Right lobe of liver (tissue), 6 donors: ENCODE data around the gene MAPKAP1. TPM values are rescaled to one million over a fixed set of nuclear protein-coding genes. Genes with fewer than 3 reads are reported as not detected.
A peak's percentile ranks its signal among the peaks of the same experiment; 100 is the strongest.

Source experiments
- ATAC-seq, 4 donors: fragments of 200-7000 bp; cut with Tn5 transposase; one replicate each; pipeline ENCODE4 v1.9.1; 2020; ENCODE audit warnings: mild to moderate bottlenecking in 4 of 4, moderate library complexity in 4 of 4
- DNase-seq, 3 donors: peaks; one replicate each; pipeline ENCODE4 v3.0.0-alpha.2; 2020
- H3K27ac ChIP-seq, 3 donors: fragments of 200-600 bp; one replicate each; pipeline ENCODE4 v1.8.0; 2022
- H3K27me3 ChIP-seq, 2 donors: fragments of 200-600 bp; one replicate each; pipeline ENCODE4 v1.8.0; 2022
- H3K36me3 ChIP-seq, 4 donors: fragments of 200-600 bp; sonication (generic) in 1 of 4; one replicate each; pipeline versions ENCODE4 v1.5.1 to v1.8.0; 2017 to 2022; ENCODE audit warnings: control low read depth in 1 of 4
- H3K4me1 ChIP-seq, 4 donors: fragments of 200-600 bp; sonication (generic) in 1 of 4; one replicate each; pipeline versions ENCODE4 v1.5.1 to v1.8.0; 2017 to 2022; ENCODE audit warnings: control low read depth in 1 of 4
- H3K4me3 ChIP-seq, 3 donors: fragments of 200-600 bp; one replicate each; pipeline ENCODE4 v1.8.0; 2022
- H3K9me3 ChIP-seq, 4 donors: fragments of 200-600 bp; sonication (generic) in 1 of 4; one replicate each; pipeline versions ENCODE4 v1.5.1 to v1.8.0; 2017 to 2022; ENCODE audit warnings: control low read depth in 1 of 4
- CTCF ChIP-seq, 4 donors: fragments of 200-600 bp in 3 of 4; fragments of 450-650 bp in 1 of 4; IDR thresholded peaks; one replicate each; pipeline versions ENCODE4 v1.5.1 to v1.8.0; 2016 to 2022; ENCODE audit warnings: antibody characterized with exemption in 4 of 4, mild to moderate bottlenecking in 2 of 4
- POLR2A ChIP-seq: fragments of 450-650 bp; IDR thresholded peaks from one replicate; pipeline ENCODE4 v1.6.1; 2017; ENCODE audit warnings: antibody characterized with exemption, mild to moderate bottlenecking
- WGBS: methylation state at CpG from one replicate; pipeline ENCODE4 v1.1.6; 2018; ENCODE audit warnings: low coverage, low lambda C conversion rate; ENCODE audit not compliant: insufficient coverage; ENCODE audit errors: missing lambda C conversion rate; 5-methylcytosine and 5-hydroxymethylcytosine counted together
- intact Hi-C, 2 donors: fragments of 100-400 bp; cut with DNase I; formaldehyde crosslinking; loops; one replicate each; pipeline versions ENCODE4 v1.11.2 to v1.14.1; 2022
- total RNA-seq, 6 experiments: library from RNA; depleted of rRNA in 2 of 6; stranded (reverse); fragments of >200 nt in 2 of 6; fragmentation: NEBNext Ultra II Directional in 3 of 6; extraction: Animal tissue kit (Norgen Biotek cat#: 25700) in 3 of 6; gene quantifications; one replicate each; pipeline versions ENCODE4 v1.1.0 to v1.2.4, GENCODE V29; 2016 to 2023
- donor health status: DM: no; HTN: yes; CAD: no.
- donor health status: DM: no; HTN: no; CAD: no.
- donor health status: DM: no; HTN: no; CAD: no.
- donor health status: DM: no; HTN: yes; CAD: no.
- donor health status: DM: no; HTN: yes; CAD: no.

The MAPKAP1 gene
- total RNA-seq, 6 experiments from 2014 or later, result 29.6 to 53.2 (median 48.3) TPM

- no peak overlapping the region for H3K27ac ChIP-seq
- H3K27me3 ChIP-seq, result no peaks in the 10 kb centered on the region
- TF ChIP-seq POLR2A, result no peak
- no peak for TF ChIP-seq CTCF (IDR thresholded peaks at IDR 0.05)
- no peak overlapping the region for H3K4me3 ChIP-seq
- DNase-seq, result peak in 1 of 3 donors; percentile 52
- peaks cover 0 to 16% (median 0%) of the 10 kb centered on the region in 4 donors for H3K4me1 ChIP-seq
- WGBS, result 66% methylated on average over 6 of the region's 7 CpGs
- intact Hi-C loops, result loop anchor here in 1 of 2 donors (10.0 kb wide), 1 partner anchor 79 kb away; no protein-coding TSS in a partner anchor
- no peaks in the 10 kb centered on the region for H3K9me3 ChIP-seq
- ATAC-seq, result peak; percentile 35 to 58 (median 40)
- peaks cover 0 to 4% (median 0%) of the 10 kb centered on the region in 4 donors for H3K36me3 ChIP-seq
Measured at GRCh38 chr9:125556046-125556721, 150.8 kb downstream of the MAPKAP1 start.

- Histone ChIP-seq H3K36me3 (peaks cover 0 to 4% (median 0%) of the 10 kb centered on the region in 4 donors), H3K4me3 (no peak overlapping the region), H3K27ac (no peak overlapping the region), H3K4me1 (peaks cover 0 to 23% (median 0%) of the 10 kb centered on the region in 4 donors), H3K27me3 (no peaks in the 10 kb centered on the region), H3K9me3 (no peaks in the 10 kb centered on the region)
- TF ChIP-seq CTCF (IDR thresholded peaks at IDR 0.05) (no peak), POLR2A (no peak)
- ATAC-seq (no peak), DNase-seq (no peak)
- WGBS, result 87% methylated on average over 3 of the region's 3 CpGs
- intact Hi-C loops, result loop anchor here in 1 of 2 donors (10.0 kb wide), 1 partner anchor 80 kb away; no protein-coding TSS in a partner anchor
Measured at GRCh38 chr9:125554726-125555125, 152.3 kb downstream of the MAPKAP1 start.

- peaks cover 0 to 31% (median 6%) of the 10 kb centered on the region in 4 donors for H3K4me1 ChIP-seq
- H3K4me3 ChIP-seq, result no peak overlapping the region
- no peaks in the 10 kb centered on the region for H3K9me3 ChIP-seq
- TF ChIP-seq CTCF (IDR thresholded peaks at IDR 0.05) (no peak), POLR2A (no peak)
- no peaks in the 10 kb centered on the region for H3K27me3 ChIP-seq
- 100% methylated on average over 1 of the region's 1 CpG for WGBS
- no peak for DNase-seq
- H3K27ac ChIP-seq, result no peak overlapping the region
- ATAC-seq, result no peak
- no peaks in the 10 kb centered on the region for H3K36me3 ChIP-seq
- intact Hi-C loops, result loop anchor here in 1 of 2 donors (10.0 kb wide), 1 partner anchor 83 kb away; no protein-coding TSS in a partner anchor
Measured at GRCh38 chr9:125551781-125552180, 155.2 kb downstream of the MAPKAP1 start.

GRCh38 chr9:125549891-125550885 lies 156.8 kb downstream of the MAPKAP1 start:
- DNase-seq (no peak), ATAC-seq (peak in 2 of 4 donors; percentile 21 to 31)
- no peaks in the 10 kb centered on the region for H3K27me3 ChIP-seq
- no peaks in the 10 kb centered on the region for H3K9me3 ChIP-seq
- peak overlapping the region in 2 of 3 donors; percentile 17 to 46 for H3K27ac ChIP-seq
- intact Hi-C loops, result loop anchor here in 1 of 2 donors (10.0 kb wide), 1 partner anchor 85 kb away; no protein-coding TSS in a partner anchor
- peaks cover 0 to 33% (median 6%) of the 10 kb centered on the region in 4 donors for H3K4me1 ChIP-seq
- no peaks in the 10 kb centered on the region for H3K36me3 ChIP-seq
- TF ChIP-seq CTCF (IDR thresholded peaks at IDR 0.05) (no peak), POLR2A (no peak)
- 44% methylated on average over 9 of the region's 9 CpGs for WGBS
- H3K4me3 ChIP-seq, result no peak overlapping the region
